WERI-Rb-1 (cell line): ENCODE measurements around the gene ATXN1.
A peak's percentile ranks its signal among the peaks of the same experiment; 100 is the strongest.

ENCODE experiments used
- DNase-seq: peaks from one replicate; pipeline ENCODE4 v3.0.0-alpha.2; 2020
- H3K27ac ChIP-seq: fragments of 250-450 bp; sonication (Bioruptor Pico); 2 replicates; pipeline ENCODE4 v1.5.1; 2020; ENCODE audit warnings: mild to moderate bottlenecking, moderate library complexity
- H3K27me3 ChIP-seq: fragments of 250-450 bp; sonication (Bioruptor Pico); 2 replicates; pipeline ENCODE4 v1.5.1; 2021; ENCODE audit warnings: mild to moderate bottlenecking, low read depth, moderate library complexity; ENCODE audit not compliant: insufficient read depth, severe bottlenecking
- H3K36me3 ChIP-seq: fragments of 250-450 bp; sonication (Bioruptor Pico); 2 replicates; pipeline ENCODE4 v1.5.1; 2020; ENCODE audit warnings: mild to moderate bottlenecking, moderate library complexity
- H3K4me3 ChIP-seq: 2 replicates; pipeline ENCODE4 v1.5.1; 2011; ENCODE audit warnings: low read depth, mild to moderate bottlenecking, control low read depth, low read length
- H3K9me3 ChIP-seq: fragments of 250-450 bp; sonication (Bioruptor Pico); 2 replicates; pipeline ENCODE4 v1.5.1; 2021; ENCODE audit warnings: mild to moderate bottlenecking, moderate library complexity; ENCODE audit not compliant: severe bottlenecking
- TF ChIP-seq, protein P1 (sequence below): IDR thresholded peaks from 2 replicates; pipeline ENCODE4 v1.5.1; 2011; ENCODE audit warnings: low read depth, mild to moderate bottlenecking, control low read depth, inconsistent platforms, low read length

The ATXN1 gene

DNA sequence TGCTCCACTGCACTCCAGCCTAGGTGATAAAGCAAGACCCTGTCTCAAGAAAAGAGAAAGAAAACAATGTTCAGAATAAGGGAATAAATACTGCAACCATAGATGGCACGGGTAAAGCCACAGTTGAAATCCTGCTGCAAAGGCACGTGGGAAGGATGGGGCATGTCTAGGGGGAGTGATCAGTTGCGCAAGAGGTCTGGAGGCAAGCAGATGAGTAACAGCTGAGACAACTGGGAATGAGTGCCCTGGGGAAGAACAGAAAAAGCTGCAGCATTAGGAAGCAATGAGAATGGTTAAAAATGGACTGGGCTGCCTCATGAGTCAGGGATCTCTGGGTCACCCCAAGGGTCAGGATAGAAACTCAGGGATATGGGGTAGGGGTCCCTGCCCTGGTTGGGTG lies 426.6 kb downstream of the ATXN1 start:
- DNase-seq, result no peak
- TF ChIP-seq, protein P1, sequence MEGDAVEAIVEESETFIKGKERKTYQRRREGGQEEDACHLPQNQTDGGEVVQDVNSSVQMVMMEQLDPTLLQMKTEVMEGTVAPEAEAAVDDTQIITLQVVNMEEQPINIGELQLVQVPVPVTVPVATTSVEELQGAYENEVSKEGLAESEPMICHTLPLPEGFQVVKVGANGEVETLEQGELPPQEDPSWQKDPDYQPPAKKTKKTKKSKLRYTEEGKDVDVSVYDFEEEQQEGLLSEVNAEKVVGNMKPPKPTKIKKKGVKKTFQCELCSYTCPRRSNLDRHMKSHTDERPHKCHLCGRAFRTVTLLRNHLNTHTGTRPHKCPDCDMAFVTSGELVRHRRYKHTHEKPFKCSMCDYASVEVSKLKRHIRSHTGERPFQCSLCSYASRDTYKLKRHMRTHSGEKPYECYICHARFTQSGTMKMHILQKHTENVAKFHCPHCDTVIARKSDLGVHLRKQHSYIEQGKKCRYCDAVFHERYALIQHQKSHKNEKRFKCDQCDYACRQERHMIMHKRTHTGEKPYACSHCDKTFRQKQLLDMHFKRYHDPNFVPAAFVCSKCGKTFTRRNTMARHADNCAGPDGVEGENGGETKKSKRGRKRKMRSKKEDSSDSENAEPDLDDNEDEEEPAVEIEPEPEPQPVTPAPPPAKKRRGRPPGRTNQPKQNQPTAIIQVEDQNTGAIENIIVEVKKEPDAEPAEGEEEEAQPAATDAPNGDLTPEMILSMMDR, result no peak
- H3K4me3 ChIP-seq, result no peak overlapping the region
- H3K27ac ChIP-seq, result no peak overlapping the region
- H3K9me3 ChIP-seq, result no peaks in the 10 kb centered on the region
- H3K27me3 ChIP-seq, result no peaks in the 10 kb centered on the region
- H3K36me3 ChIP-seq, result no peaks in the 10 kb centered on the region

GRCh38 chr6:16333580-16333979 lies 427.7 kb downstream of the ATXN1 start:
- no peak for DNase-seq
- TF ChIP-seq, protein P1, result no peak

GRCh38 chr6:16332175-16332542 lies 429.1 kb downstream of the ATXN1 start:
- no peaks in the 10 kb centered on the region for H3K36me3 ChIP-seq
- peak overlapping the region; percentile 6 for H3K4me3 ChIP-seq
- TF ChIP-seq, protein P1, result peak; percentile 88
- peak; percentile 91 for DNase-seq
- H3K27ac ChIP-seq, result no peak overlapping the region
- no peaks in the 10 kb centered on the region for H3K9me3 ChIP-seq
- H3K27me3 ChIP-seq, result no peaks in the 10 kb centered on the region

More at GRCh38 chr6:16333580-16333979, 427.7 kb downstream of the ATXN1 start:
- Histone ChIP-seq H3K9me3 (no peaks in the 10 kb centered on the region), H3K4me3 (no peak overlapping the region), H3K27ac (no peak overlapping the region), H3K36me3 (no peaks in the 10 kb centered on the region), H3K27me3 (no peaks in the 10 kb centered on the region)

GRCh38 chr6:16331384-16332174 lies 429.7 kb downstream of the ATXN1 start:
- Histone ChIP-seq H3K36me3 (no peaks in the 10 kb centered on the region), H3K27me3 (no peaks in the 10 kb centered on the region), H3K27ac (no peak overlapping the region), H3K9me3 (no peaks in the 10 kb centered on the region), H3K4me3 (peak overlapping the region; percentile 6; the same call in 1 of the 2 replicates)
- peak; percentile 79 for DNase-seq
- TF ChIP-seq, protein P1, result peak; percentile 91

DNA sequence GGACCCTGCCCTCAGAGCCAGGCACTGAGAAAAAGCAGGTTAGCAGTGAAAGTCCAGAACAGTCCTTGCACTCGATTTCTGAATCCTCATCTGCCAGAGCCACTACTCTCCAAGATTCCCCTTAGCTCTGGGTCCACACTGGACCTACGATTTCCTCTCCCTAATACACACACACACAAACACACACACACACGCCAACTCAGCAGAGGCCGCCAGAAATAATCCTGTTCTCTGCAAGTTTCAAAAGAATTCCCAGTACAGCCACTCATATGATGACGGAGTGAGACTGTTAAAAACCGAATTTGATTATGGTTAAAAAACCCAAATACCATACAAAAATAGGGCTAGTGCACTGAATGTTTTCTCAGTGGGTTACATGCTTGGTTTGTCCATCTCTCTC lies 432.0 kb downstream of the ATXN1 start:
- peaks cover 8% of the 10 kb centered on the region for H3K9me3 ChIP-seq
- DNase-seq, result no peak
- TF ChIP-seq, protein P1, result no peak
- H3K27me3 ChIP-seq, result no peaks in the 10 kb centered on the region
- no peaks in the 10 kb centered on the region for H3K36me3 ChIP-seq
- no peak overlapping the region for H3K4me3 ChIP-seq
- no peak overlapping the region for H3K27ac ChIP-seq
